GM23248 (cell line): Measurements from ENCODE around the gene TRPM3. TPM values are rescaled to one million over a fixed set of nuclear protein-coding genes. Genes with fewer than 3 reads are reported as not detected.

Experiments
- DNase-seq: peaks from one replicate; pipeline ENCODE4 v3.0.0-alpha.2; 2015
- H2AFZ ChIP-seq: fragments of 200-600 bp; sonication (generic); 2 replicates; pipeline ENCODE4 v1.6.1; 2016; ENCODE audit warnings: antibody characterized with exemption
- H3F3A ChIP-seq: fragments of 200-600 bp; sonication (generic); 2 replicates; pipeline ENCODE4 v1.6.1; 2016; ENCODE audit warnings: mild to moderate bottlenecking, antibody characterized with exemption, mixed run types; ENCODE audit not compliant: insufficient read depth
- H3K27ac ChIP-seq: fragments of 200-600 bp; sonication (generic); 2 replicates; pipeline ENCODE4 v1.5.1; 2016; ENCODE audit warnings: mild to moderate bottlenecking
- H3K27me3 ChIP-seq: fragments of 200-600 bp; sonication (generic); replicated peaks from 2 replicates; pipeline ENCODE4 v1.6.1; 2016; ENCODE audit warnings: mild to moderate bottlenecking; ENCODE audit not compliant: insufficient read depth
- H3K36me3 ChIP-seq: fragments of 200-600 bp; sonication (generic); 2 replicates; pipeline ENCODE4 v1.6.1; 2016; ENCODE audit warnings: low read depth, mild to moderate bottlenecking
- H3K4me1 ChIP-seq: fragments of 200-600 bp; sonication (generic); 2 replicates; pipeline ENCODE4 v1.6.1; 2016; ENCODE audit warnings: mild to moderate bottlenecking; ENCODE audit not compliant: insufficient read depth
- H3K4me2 ChIP-seq: fragments of 200-600 bp; sonication (generic); one replicate; pipeline ENCODE4 v1.6.1; 2016; ENCODE audit warnings: mild to moderate bottlenecking; ENCODE audit not compliant: unreplicated experiment
- H3K4me3 ChIP-seq: fragments of 200-600 bp; sonication (generic); 2 replicates; pipeline ENCODE4 v1.5.1; 2016; ENCODE audit warnings: mild to moderate bottlenecking
- H3K79me2 ChIP-seq: fragments of 200-600 bp; sonication (generic); 2 replicates; pipeline ENCODE4 v1.6.1; 2016; ENCODE audit warnings: mild to moderate bottlenecking; ENCODE audit not compliant: insufficient read depth
- H3K9ac ChIP-seq: fragments of 200-600 bp; sonication (generic); 2 replicates; pipeline ENCODE4 v1.6.1; 2016; ENCODE audit warnings: mild to moderate bottlenecking
- H3K9me2 ChIP-seq: fragments of 200-600 bp; sonication (generic); 2 replicates; pipeline ENCODE4 v1.6.1; 2016; ENCODE audit warnings: mixed run types, mild to moderate bottlenecking, moderate library complexity; ENCODE audit not compliant: insufficient read depth
- H3K9me3 ChIP-seq: fragments of 200-600 bp; sonication (generic); one replicate; pipeline ENCODE4 v1.6.1; 2017; ENCODE audit warnings: low read depth
- H4K20me1 ChIP-seq: fragments of 200-600 bp; sonication (generic); 2 replicates; pipeline ENCODE4 v1.6.0; 2016; ENCODE audit not compliant: insufficient read depth
- EZH2 ChIP-seq: fragments of 200-600 bp; sonication (generic); IDR thresholded peaks from 2 replicates; pipeline ENCODE4 v1.6.1; 2018; ENCODE audit warnings: antibody characterized with exemption, mild to moderate bottlenecking; ENCODE audit not compliant: insufficient read depth, poor library complexity, severe bottlenecking
- EZH2phosphoT487 ChIP-seq: fragments of 200-600 bp; sonication (generic); IDR thresholded peaks from 2 replicates; pipeline ENCODE4 v1.6.1; 2018; ENCODE audit warnings: antibody characterized with exemption, moderate library complexity, mild to moderate bottlenecking, low read depth; ENCODE audit not compliant: insufficient read depth
- WGBS, 2 experiments: methylation state at CpG; one replicate each; pipeline ENCODE4 v1.1.6; 2015 to 2017; ENCODE audit warnings: low lambda C conversion rate in 2 of 2, low coverage in 1 of 2; ENCODE audit errors: missing lambda C conversion rate in 2 of 2; 5-methylcytosine and 5-hydroxymethylcytosine counted together
- in situ Hi-C: fragments of 300-500 bp; cut with MboI; formaldehyde crosslinking; loops from 2 replicates; pipeline ENCODE4 v1.15.0; 2020
- polyA plus RNA-seq: library from polyadenylated mRNA; unstranded; fragments of >200 nt; fragmentation: Nextera tagmentation; extraction: Ambion mirVana; gene quantifications from 2 replicates; pipeline ENCODE4 v1.2.1, GENCODE V29; 2016
- total RNA-seq: library from RNA; depleted of rRNA; stranded (reverse); fragments of >200 nt; shearing (Covaris generic); gene quantifications from 2 replicates; pipeline ENCODE4 v1.2.3, GENCODE V29; 2014

TRPM3 gene
- total and polyA plus RNA-seq, 2 experiments from 2014 or later: not detected

GRCh38 chr9:70932097-70932496 lies 189.3 kb downstream of the TRPM3 start:
- H3K27me3 ChIP-seq: no peaks in the 10 kb centered on the region
- no peak overlapping the region for H3K4me2 ChIP-seq
- H3K9ac ChIP-seq: no peak overlapping the region
- H3K9me2 ChIP-seq: no peaks in the 10 kb centered on the region
- H3K36me3 ChIP-seq: no peaks in the 10 kb centered on the region
- WGBS, 2 experiments: 81 to 89% methylated on average over 1 of the region's 1 CpG
- H3K79me2 ChIP-seq: no peaks in the 10 kb centered on the region
- in situ Hi-C loops: no loop called here
- H3K4me1 ChIP-seq: peaks cover 40% of the 10 kb centered on the region
- H3F3A ChIP-seq: peaks cover 28% of the 10 kb centered on the region
- no peak overlapping the region for H3K4me3 ChIP-seq
- TF ChIP-seq EZH2phosphoT487 (no peak), EZH2 (no peak)
- H4K20me1 ChIP-seq: no peaks in the 10 kb centered on the region
- no peak overlapping the region for H3K27ac ChIP-seq
- DNase-seq: no peak
- H3K9me3 ChIP-seq: no peaks in the 10 kb centered on the region
- H2AFZ ChIP-seq: no peak overlapping the region

DNA sequence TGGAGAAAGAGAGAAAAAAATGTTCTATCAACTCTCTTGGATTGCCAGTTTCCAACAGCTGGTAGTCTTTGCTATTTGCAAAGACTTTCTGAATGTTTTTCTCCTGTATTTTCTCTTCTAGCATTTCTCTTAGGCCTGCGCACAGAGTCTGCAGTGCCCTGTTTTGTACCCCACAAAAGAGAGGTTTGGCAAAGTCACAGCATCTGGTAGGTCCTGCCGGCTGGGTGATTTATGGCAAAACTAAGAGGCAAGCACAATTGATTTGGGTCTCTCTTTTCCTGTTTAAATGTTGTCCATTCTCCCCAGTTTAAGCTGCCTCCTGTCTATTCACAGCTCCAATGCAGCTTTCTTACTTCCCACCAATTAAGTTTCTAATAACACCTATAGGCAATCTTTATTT lies 193.9 kb downstream of the TRPM3 start:
- in situ Hi-C loops: loop anchor here (5.0 kb wide), 1 partner anchor 325 kb away; no protein-coding TSS in a partner anchor
- H3K36me3 ChIP-seq: no peaks in the 10 kb centered on the region
- H3K27ac ChIP-seq: no peak overlapping the region
- H3K9me2 ChIP-seq: no peaks in the 10 kb centered on the region
- no peak overlapping the region for H3K4me2 ChIP-seq
- DNase-seq: no peak
- no peak overlapping the region for H2AFZ ChIP-seq
- H3K79me2 ChIP-seq: no peaks in the 10 kb centered on the region
- no peaks in the 10 kb centered on the region for H4K20me1 ChIP-seq
- H3K4me1 ChIP-seq: peaks cover 16% of the 10 kb centered on the region; the same call in 1 of the 2 replicates
- WGBS, 2 experiments: 98 to 100% methylated on average over 2 of the region's 2 CpGs
- no peak overlapping the region for H3K4me3 ChIP-seq
- TF ChIP-seq EZH2phosphoT487 (no peak), EZH2 (no peak)
- peaks cover 9% of the 10 kb centered on the region; the same call in 1 of the 2 replicates for H3F3A ChIP-seq
- H3K27me3 ChIP-seq: no peaks in the 10 kb centered on the region
- no peaks in the 10 kb centered on the region for H3K9me3 ChIP-seq
- H3K9ac ChIP-seq: no peak overlapping the region

DNA sequence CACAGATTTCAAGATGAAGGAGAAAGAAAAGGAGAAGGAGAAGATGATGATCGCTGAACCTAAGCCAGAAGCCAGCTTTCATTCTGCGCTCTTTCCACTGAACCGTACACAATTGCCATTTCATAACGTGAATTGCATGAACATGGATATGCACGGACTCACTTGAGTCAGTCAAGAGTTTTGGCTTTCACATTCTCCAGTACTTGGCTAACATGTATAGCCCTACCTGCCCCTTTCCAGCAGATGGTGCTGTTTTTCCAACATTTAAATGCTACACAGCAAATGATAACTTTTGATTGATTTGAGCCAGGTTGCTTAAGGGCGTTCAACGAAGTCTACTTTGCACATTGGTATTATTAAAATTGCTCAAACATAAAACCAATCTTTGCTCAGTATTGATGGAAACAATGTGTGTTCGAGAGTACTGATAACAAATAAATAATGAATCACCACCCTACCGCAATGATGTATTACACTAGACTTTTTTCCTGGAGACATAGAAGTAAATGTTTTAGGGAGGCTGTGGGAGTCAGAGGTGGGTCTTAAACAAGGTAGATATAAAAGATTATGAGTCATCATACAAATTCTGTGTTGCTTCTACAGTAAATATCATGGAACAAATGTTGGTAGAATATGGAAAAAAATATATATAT lies 196.4 kb downstream of the TRPM3 start:
- in situ Hi-C loops: loop anchor here (5.0 kb wide), 1 partner anchor 327 kb away; no protein-coding TSS in a partner anchor
- Histone ChIP-seq H3K27ac (peak overlapping the region; percentile 63), H3K27me3 (no peaks in the 10 kb centered on the region), H3K79me2 (no peaks in the 10 kb centered on the region), H2AFZ (no peak overlapping the region), H4K20me1 (no peaks in the 10 kb centered on the region), H3K4me1 (peaks cover 23% of the 10 kb centered on the region; the same call in 1 of the 2 replicates), H3K9ac (peak overlapping the region; percentile 53), H3F3A (peaks cover 17% of the 10 kb centered on the region), H3K9me3 (no peaks in the 10 kb centered on the region), H3K9me2 (no peaks in the 10 kb centered on the region), H3K36me3 (no peaks in the 10 kb centered on the region), H3K4me3 (peak overlapping the region; percentile 71), H3K4me2 (peak overlapping the region; percentile 97)
- peak; percentile 93 for DNase-seq
- TF ChIP-seq EZH2 (no peak), EZH2phosphoT487 (no peak)
- WGBS, 2 experiments: 1% methylated on average over 9 of the region's 9 CpGs

GRCh38 chr9:70924380-70924779 lies 197.0 kb downstream of the TRPM3 start:
- no peaks in the 10 kb centered on the region for H3K9me3 ChIP-seq
- WGBS, 2 experiments: 1 to 2% methylated on average over 6 of the region's 6 CpGs
- H3K9me2 ChIP-seq: no peaks in the 10 kb centered on the region
- peak; percentile 89 for DNase-seq
- H2AFZ ChIP-seq: no peak overlapping the region
- peak overlapping the region; percentile 97 for H3K4me2 ChIP-seq
- in situ Hi-C loops: no loop called here
- no peaks in the 10 kb centered on the region for H3K36me3 ChIP-seq
- H3K9ac ChIP-seq: peak overlapping the region; percentile 53
- peaks cover 23% of the 10 kb centered on the region; the same call in 1 of the 2 replicates for H3K4me1 ChIP-seq
- H3K4me3 ChIP-seq: peak overlapping the region; percentile 71
- peaks cover 17% of the 10 kb centered on the region for H3F3A ChIP-seq
- H3K27me3 ChIP-seq: no peaks in the 10 kb centered on the region
- H3K79me2 ChIP-seq: no peaks in the 10 kb centered on the region
- H3K27ac ChIP-seq: peak overlapping the region; percentile 63
- TF ChIP-seq EZH2: no peak
- peak; percentile 82 for TF ChIP-seq EZH2phosphoT487
- H4K20me1 ChIP-seq: no peaks in the 10 kb centered on the region
